Stimulated activated CD4-positive, alpha-beta T cell treated with anti-CD3 and anti-CD28 coated beads, Interleukin-1b, Interleukin-23, amount 100 ng/mL, for 1 hour (primary cell): ENCODE measurements around the gene DCTN5.

Experiments used
- DNase-seq, 2 donors: peaks; one replicate each; pipeline ENCODE4 v3.0.0-alpha.2; 2020; ENCODE audit warnings: low read depth in 2 of 2

The DCTN5 gene

DNA sequence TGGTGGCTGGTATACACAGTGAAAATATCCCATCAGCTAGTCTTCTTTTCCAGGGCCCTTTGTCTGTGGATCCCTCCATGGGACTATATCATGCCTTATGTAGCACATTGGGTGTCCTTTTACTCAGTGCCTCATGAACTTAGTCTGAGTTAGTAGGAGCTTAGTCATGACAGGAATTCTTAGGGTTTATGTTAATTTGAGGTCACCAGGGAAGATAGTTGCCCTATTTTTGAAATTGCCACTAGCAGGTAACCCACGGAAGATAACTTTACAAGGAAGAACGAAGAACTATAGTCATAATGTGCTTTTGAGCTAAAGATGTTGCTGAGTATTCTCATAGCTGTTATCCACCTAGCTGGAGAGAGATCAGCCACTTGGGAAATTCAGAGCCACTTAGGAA is 22.7 kb downstream of the DCTN5 start:
- DNase-seq = no peak

- no peak for DNase-seq
These were observed 25.5 kb downstream of the DCTN5 start for GRCh38 chr16:23666571-23667354.

DNA sequence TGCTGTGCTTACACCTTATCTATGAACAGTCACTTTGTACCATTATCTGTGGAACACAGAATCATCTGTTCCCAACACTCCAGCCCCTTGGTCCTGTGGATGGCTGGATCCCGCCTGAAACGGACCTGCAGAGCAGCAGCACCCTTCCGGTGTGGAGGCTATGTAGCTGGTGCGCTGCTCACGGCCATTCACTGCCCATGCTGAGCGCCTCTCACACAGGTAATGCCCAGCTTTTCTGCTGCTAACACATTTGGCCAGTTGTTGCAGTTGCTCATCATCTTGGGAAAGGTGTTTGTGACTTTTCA is 26.0 kb downstream of the DCTN5 start:
- DNase-seq = no peak

- DNase-seq = no peak
These were observed 27.0 kb downstream of the DCTN5 start for GRCh38 chr16:23668225-23668624.

DNA sequence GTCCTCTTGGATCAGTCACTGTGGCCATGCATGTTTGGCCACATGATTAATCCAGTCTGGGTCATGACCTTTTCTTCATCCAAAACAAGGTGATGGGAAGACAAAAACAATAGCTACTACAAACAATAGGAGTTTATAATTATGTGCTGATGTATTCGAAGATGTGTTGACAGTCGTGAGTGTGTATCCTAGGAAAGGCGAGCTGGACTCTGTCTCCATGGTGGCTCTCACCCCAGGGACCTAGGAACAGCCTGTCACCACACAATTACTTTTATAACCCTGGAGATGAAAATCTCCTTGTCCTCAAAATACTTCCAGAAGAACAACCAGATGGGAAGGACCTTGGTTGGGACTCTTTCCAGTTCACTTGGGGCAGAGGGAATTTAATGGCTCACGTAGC is 27.6 kb downstream of the DCTN5 start:
- no peak for DNase-seq

GRCh38 chr16:23670137-23670776 is 29.0 kb downstream of the DCTN5 start:
- no peak for DNase-seq

- DNase-seq = no peak
These were observed 32.8 kb downstream of the DCTN5 start for GRCh38 chr16:23673971-23674614.

DNA sequence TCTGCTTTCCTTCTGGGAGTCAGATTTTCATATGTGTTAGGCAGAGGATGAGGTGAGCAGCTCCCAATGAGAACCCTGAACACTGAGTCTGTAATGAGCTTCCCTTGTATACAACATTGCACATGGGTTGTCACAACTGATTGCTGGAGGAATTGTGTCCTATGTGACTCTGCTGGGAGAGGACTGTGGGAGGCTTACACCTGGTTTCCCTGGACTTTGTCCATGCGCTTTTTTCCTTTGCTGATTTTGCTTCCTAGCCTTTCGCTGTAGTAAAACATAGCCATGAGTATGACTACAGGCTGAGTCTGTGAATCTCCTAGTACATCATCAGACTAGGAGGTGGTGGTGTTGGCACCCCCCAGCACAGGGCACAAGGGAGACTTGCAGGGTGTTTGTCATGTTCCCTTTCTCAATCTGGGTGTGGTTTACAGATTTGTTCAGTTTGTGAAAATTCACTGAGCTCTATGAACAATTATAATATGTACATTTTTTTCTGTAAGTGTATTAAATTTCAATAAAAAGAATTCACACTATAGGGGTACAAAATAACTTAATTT is 35.7 kb downstream of the DCTN5 start:
- DNase-seq = no peak

GRCh38 chr16:23678430-23679273 is 37.4 kb downstream of the DCTN5 start, which contains the start of gene PLK1:
Gene PLK1, plus strand, starts transcription at chr16:23678889. Its CDS starts 44 bp downstream, at chr16:23678933.
- peak; percentile 29 to 58 for DNase-seq

DNA sequence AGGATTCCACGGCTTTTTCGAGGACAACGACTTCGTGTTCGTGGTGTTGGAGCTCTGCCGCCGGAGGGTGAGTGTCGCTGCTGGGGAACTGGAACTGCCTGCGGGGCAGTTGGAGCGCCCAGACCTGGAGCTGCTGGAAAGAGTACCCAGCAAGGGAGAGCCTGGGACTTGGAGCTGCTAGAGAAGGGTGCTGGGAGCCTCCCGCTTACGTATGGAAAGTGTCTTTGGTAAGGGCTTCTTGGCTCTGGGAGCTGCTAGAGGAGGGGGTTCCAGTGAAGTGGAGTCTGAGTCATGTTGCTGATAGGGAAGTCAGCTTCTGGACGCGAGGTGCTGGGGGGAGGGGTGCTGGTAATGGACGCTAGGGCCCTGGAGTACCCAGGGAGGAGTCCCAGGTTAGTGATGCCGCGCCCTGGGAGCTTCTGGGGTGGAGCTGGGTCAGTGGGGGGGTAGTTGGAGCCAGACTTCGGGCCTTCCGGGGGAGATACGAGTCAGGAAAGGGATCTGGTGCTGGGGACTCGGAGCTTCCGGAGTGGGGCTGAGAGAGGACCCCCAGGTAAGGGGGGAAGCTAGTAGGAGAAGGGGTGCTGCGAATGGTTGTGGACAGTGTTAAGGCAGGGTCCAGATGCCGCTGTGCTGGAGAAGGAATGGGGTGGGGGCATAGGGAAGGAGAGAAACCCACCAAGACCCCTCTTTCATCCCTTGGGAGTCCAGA is 38.2 kb downstream of the DCTN5 start:
- DNase-seq = no peak

- no peak for DNase-seq
These were observed 38.7 kb downstream of the DCTN5 start for GRCh38 chr16:23679986-23680336.

GRCh38 chr16:23682181-23682580 is 40.9 kb downstream of the DCTN5 start:
- DNase-seq = no peak

DNA sequence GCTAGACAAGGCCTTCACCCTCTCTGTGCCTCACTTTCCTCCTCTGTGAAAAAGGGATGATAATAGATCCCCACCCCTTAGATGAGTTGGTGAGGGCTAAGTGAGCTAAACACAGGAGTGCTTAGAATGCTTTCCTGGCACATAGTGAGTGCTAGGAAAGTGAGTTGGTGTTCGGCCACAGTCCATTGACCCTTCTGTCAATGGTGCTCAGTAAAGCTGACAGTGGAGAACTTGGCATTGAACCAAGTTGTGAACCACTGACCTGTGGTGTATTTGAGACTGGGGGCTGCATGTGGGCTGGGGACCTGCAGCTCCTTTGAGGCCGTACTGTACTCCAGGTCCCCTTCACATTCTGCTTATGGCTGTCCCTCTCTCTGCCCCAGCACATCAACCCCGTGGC is 42.2 kb downstream of the DCTN5 start:
- no peak for DNase-seq

- no peak for DNase-seq
These were observed 46.0 kb downstream of the DCTN5 start for GRCh38 chr16:23687034-23687808.

- no peak for DNase-seq
These were observed 48.3 kb downstream of the DCTN5 start for GRCh38 chr16:23689442-23690187.

- DNase-seq = no peak
These were observed 49.7 kb downstream of the DCTN5 start for GRCh38 chr16:23690771-23691482.

DNA sequence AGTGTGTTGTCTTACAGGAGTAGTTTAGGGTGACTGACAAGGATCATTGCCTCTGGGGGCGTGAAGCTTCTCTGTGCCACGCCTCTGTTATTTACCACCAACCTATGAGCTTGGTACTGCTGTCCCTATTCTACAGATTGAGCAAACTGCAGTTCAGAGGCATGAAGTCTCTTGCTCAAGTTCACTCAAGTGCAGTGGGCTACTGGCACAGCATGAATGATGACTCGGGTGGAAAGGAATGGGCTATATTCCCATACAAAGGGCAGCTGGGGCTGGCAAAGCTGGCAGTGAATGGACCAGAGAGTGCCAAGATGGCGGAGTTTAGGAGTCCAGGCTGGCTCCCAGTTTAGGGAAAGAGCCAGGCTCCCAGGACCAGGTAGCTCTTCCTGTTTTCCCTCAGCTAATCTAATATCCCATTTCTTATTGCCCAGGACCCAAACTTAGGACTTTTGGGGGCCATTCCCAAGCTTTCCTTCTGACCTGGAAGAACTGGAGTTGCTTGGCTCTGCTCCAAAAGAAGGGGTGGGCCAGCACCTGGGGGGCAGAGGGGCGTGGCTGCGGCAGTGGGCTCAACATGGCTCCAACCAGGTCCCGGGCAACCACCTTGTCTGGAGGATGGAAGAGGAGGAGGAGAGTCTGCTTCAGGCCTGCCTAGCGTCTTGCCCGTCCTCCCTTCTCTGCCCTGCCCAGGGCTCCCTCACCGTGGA is 50.4 kb downstream of the DCTN5 start:
- no peak for DNase-seq

DNA sequence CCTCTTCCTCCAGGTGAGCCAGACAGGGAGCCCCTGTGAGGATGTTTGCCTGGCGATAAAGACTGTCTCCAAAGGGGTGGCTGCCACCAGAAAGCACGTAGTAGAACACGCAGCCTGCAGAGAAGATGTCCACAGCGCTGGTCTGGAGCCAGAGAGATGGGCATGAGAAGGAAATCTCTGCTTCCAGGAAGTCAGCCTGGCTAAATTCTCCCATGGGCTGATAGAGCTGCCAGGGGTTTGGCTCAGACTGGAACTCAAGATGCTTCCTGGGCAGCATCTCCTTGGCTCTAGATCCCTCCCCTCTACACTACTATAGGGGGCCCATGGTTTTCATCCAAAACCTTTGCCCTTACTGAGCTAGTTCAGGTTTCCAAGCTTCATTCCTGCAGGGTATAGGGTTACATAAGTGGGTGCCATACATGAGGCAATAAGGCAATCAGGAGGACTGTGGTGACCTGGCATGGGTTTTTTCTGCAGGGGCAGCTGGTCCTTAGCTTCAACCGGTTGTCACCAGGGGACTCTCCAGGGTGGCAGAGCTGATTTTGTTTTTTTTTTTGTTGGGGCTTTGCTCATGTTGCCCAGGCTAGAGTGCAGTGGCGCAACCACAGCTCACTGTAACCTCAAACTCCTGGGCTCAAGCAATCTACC is 51.0 kb downstream of the DCTN5 start:
- no peak for DNase-seq
